ENCODE results near the gene TFPT.

TFPT gene

DNA sequence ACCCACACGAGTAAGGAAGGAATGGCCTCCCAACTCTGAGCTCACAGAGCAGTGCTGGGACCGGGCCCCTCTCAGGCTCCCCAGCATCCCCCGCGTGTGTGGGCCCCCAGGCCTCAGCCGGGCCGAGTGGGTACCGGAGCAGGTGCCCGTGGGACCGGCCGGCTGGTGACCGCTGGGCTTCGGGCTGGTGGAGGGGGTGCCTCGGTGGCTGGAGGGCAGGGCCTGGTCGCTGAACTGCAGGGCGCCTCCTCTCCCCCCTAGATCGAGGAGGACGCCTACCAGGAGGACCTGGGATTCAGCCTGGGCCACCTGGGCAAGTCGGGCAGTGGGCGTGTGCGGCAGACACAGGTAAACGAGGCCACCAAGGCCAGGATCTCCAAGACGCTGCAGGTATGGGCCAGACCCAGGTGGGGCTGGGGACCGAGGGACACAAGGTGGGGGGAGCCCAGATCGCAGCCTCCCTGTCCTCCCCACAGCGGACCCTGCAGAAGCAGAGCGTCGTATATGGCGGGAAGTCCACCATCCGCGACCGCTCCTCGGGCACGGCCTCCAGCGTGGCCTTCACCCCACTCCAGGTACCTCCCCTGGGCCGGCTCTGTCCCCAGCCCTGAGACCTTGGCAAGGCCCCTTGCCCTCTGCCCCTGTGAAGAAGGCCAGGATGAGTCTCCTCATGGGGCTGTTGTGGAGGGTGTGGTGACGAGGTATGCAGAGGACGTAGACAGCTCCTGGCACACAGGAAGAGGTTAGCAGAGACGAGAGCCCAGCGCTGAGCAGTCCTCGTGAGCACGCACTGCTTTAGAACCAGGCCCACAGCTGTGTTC, 13.5 kb upstream of the TFPT start:
- no peak overlapping the region for H3K9ac ChIP-seq (ENCODE audit: low read length)
- H3K4me1 ChIP-seq (ENCODE audit: control insufficient read depth, low read depth, low read length) = no peaks in the 10 kb centered on the region
- H3K9me3 ChIP-seq (ENCODE audit: control insufficient read depth, low read depth, low read length) = no peaks in the 10 kb centered on the region
- H3K36me3 ChIP-seq (ENCODE audit: control insufficient read depth, low read depth, low read length) = peaks cover 60% of the 10 kb centered on the region
- H3K27ac ChIP-seq (ENCODE audit: low read length) = no peak overlapping the region
- H3K4me3 ChIP-seq (ENCODE audit: low read length) = no peak overlapping the region
- no peaks in the 10 kb centered on the region for H3K27me3 ChIP-seq (ENCODE audit: control insufficient read depth, insufficient read depth, low read length)

- Histone ChIP-seq H3K36me3 (ENCODE audit: control insufficient read depth, low read depth, low read length) (peaks cover 67% of the 10 kb centered on the region), H3K9ac (ENCODE audit: low read length) (no peak overlapping the region), H3K4me3 (ENCODE audit: low read length) (no peak overlapping the region), H3K4me1 (ENCODE audit: control insufficient read depth, low read depth, low read length) (no peaks in the 10 kb centered on the region), H3K9me3 (ENCODE audit: control insufficient read depth, low read depth, low read length) (no peaks in the 10 kb centered on the region), H3K27me3 (ENCODE audit: control insufficient read depth, insufficient read depth, low read length) (no peaks in the 10 kb centered on the region), H3K27ac (ENCODE audit: low read length) (no peak overlapping the region)
Measured at GRCh38 chr19:54128441-54128725, 12.9 kb upstream of the TFPT start.

DNA sequence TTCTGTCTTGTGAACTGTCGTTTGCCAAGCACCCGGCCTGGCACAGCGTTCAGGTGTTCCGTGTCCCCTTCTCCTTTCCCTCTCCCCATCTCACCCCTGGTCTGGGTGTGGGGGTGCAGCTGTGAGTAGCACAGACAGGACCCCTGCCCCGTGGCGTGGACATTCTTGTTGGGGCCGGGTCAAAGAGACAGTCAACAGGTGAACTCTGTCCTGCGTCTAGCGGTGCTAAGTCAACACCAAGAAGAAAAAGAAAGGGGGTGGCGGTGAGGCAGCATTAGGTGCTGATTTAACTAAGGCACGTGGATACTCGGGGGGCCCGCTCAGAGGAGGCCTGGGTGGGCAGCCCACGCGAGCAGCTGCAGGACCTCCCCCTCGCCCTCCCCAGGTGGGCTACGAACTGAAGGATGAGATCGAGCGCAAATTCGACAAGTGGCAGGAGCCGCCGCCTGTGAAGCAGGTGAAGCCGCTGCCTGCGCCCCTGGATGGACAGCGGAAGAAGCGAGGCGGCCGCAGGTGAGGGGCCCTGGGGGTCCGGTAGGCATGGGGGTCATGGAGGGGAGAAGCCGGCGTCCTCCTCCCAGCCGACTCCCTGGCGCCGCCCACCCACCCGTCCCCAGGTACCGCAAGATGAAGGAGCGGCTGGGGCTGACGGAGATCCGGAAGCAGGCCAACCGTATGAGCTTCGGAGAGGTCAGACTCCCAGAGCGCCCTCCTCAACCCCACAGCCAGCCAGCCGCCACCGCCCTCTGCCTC, 12.4 kb upstream of the TFPT start:
- Histone ChIP-seq H3K4me3 (ENCODE audit: low read length) (no peak overlapping the region), H3K36me3 (ENCODE audit: control insufficient read depth, low read depth, low read length) (peaks cover 72% of the 10 kb centered on the region), H3K4me1 (ENCODE audit: control insufficient read depth, low read depth, low read length) (no peaks in the 10 kb centered on the region), H3K9ac (ENCODE audit: low read length) (no peak overlapping the region), H3K27ac (ENCODE audit: low read length) (no peak overlapping the region), H3K9me3 (ENCODE audit: control insufficient read depth, low read depth, low read length) (no peaks in the 10 kb centered on the region), H3K27me3 (ENCODE audit: control insufficient read depth, insufficient read depth, low read length) (no peaks in the 10 kb centered on the region)

- H3K27ac ChIP-seq (ENCODE audit: low read length) = no peak overlapping the region
- H3K9me3 ChIP-seq (ENCODE audit: control insufficient read depth, low read depth, low read length) = no peaks in the 10 kb centered on the region
- H3K4me3 ChIP-seq (ENCODE audit: low read length) = no peak overlapping the region
- no peak overlapping the region for H3K9ac ChIP-seq (ENCODE audit: low read length)
- H3K4me1 ChIP-seq (ENCODE audit: control insufficient read depth, low read depth, low read length) = no peaks in the 10 kb centered on the region
- no peaks in the 10 kb centered on the region for H3K27me3 ChIP-seq (ENCODE audit: control insufficient read depth, insufficient read depth, low read length)
- peaks cover 74% of the 10 kb centered on the region for H3K36me3 ChIP-seq (ENCODE audit: control insufficient read depth, low read depth, low read length)
Measured at GRCh38 chr19:54125713-54126112, 10.3 kb upstream of the TFPT start.

DNA sequence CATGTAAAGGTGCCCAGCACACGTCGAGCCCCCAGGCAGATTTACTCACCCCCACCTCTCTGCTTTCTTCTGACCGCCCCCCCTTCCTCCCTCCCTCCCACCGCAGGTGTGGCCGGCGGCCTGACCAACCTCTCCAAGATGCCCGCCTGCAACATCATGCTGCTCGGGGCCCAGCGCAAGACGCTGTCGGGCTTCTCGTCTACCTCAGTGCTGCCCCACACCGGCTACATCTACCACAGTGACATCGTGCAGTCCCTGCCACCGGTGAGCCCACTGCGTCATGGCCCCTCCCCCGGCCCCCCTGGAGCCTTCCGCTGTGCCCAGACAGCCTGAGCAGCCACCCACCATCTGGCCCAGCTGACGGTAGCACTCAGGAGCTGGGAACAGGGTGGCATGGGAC, 8.9 kb upstream of the TFPT start:
- H3K36me3 ChIP-seq (ENCODE audit: control insufficient read depth, low read depth, low read length) = peaks cover 75% of the 10 kb centered on the region
- H3K27me3 ChIP-seq (ENCODE audit: control insufficient read depth, insufficient read depth, low read length) = no peaks in the 10 kb centered on the region
- no peak overlapping the region for H3K9ac ChIP-seq (ENCODE audit: low read length)
- no peak overlapping the region for H3K4me3 ChIP-seq (ENCODE audit: low read length)
- no peaks in the 10 kb centered on the region for H3K4me1 ChIP-seq (ENCODE audit: control insufficient read depth, low read depth, low read length)
- H3K27ac ChIP-seq (ENCODE audit: low read length) = no peak overlapping the region
- no peaks in the 10 kb centered on the region for H3K9me3 ChIP-seq (ENCODE audit: control insufficient read depth, low read depth, low read length)

- H3K27me3 ChIP-seq (ENCODE audit: control insufficient read depth, insufficient read depth, low read length) = no peaks in the 10 kb centered on the region
- no peaks in the 10 kb centered on the region for H3K4me1 ChIP-seq (ENCODE audit: control insufficient read depth, low read depth, low read length)
- H3K27ac ChIP-seq (ENCODE audit: low read length) = no peak overlapping the region
- H3K4me3 ChIP-seq (ENCODE audit: low read length) = no peak overlapping the region
- no peaks in the 10 kb centered on the region for H3K9me3 ChIP-seq (ENCODE audit: control insufficient read depth, low read depth, low read length)
- peaks cover 74% of the 10 kb centered on the region for H3K36me3 ChIP-seq (ENCODE audit: control insufficient read depth, low read depth, low read length)
- no peak overlapping the region for H3K9ac ChIP-seq (ENCODE audit: low read length)
Measured at GRCh38 chr19:54123682-54124081, 8.2 kb upstream of the TFPT start.

DNA sequence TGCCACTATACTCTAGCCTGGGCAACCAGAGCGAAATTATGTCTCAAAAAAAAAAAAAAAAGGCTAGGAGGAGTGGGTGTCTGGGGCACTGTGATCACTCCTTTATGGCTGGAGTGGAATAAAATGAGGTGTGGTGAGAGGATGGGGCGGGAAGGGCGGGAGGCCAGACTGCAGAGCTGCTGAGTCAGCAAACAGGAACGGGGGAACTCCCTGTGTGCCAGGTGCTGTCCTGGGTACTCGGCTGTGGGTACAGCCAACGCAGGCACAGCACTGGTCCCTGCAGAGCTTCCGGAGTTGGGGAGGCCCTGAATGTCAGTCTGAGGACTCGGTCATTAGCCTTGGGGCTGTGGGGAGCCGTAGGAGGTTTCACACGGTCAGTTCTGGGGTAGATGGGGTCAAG, 5.8 kb upstream of the TFPT start:
- Histone ChIP-seq H3K4me3 (ENCODE audit: low read length) (no peak overlapping the region), H3K9ac (ENCODE audit: low read length) (no peak overlapping the region), H3K9me3 (ENCODE audit: control insufficient read depth, low read depth, low read length) (no peaks in the 10 kb centered on the region), H3K4me1 (ENCODE audit: control insufficient read depth, low read depth, low read length) (no peaks in the 10 kb centered on the region), H3K27me3 (ENCODE audit: control insufficient read depth, insufficient read depth, low read length) (no peaks in the 10 kb centered on the region), H3K27ac (ENCODE audit: low read length) (no peak overlapping the region), H3K36me3 (ENCODE audit: control insufficient read depth, low read depth, low read length) (peaks cover 61% of the 10 kb centered on the region)

GRCh38 chr19:54114340-54115108, 933 bp downstream of the TFPT start:
- Histone ChIP-seq H3K9ac (ENCODE audit: low read length) (peak overlapping the region; percentile 80), H3K27ac (ENCODE audit: low read length) (peak overlapping the region; percentile 83), H3K4me3 (ENCODE audit: low read length) (peak overlapping the region; percentile 81), H3K27me3 (ENCODE audit: control insufficient read depth, insufficient read depth, low read length) (no peaks in the 10 kb centered on the region), H3K36me3 (ENCODE audit: control insufficient read depth, low read depth, low read length) (peaks cover 26% of the 10 kb centered on the region), H3K9me3 (ENCODE audit: control insufficient read depth, low read depth, low read length) (no peaks in the 10 kb centered on the region), H3K4me1 (ENCODE audit: control insufficient read depth, low read depth, low read length) (no peaks in the 10 kb centered on the region)

GRCh38 chr19:54109651-54110050, 5.8 kb downstream of the TFPT start:
- Histone ChIP-seq H3K4me1 (ENCODE audit: control insufficient read depth, low read depth, low read length) (no peaks in the 10 kb centered on the region), H3K4me3 (ENCODE audit: low read length) (no peak overlapping the region), H3K9ac (ENCODE audit: low read length) (no peak overlapping the region), H3K27me3 (ENCODE audit: control insufficient read depth, insufficient read depth, low read length) (no peaks in the 10 kb centered on the region), H3K9me3 (ENCODE audit: control insufficient read depth, low read depth, low read length) (no peaks in the 10 kb centered on the region), H3K36me3 (ENCODE audit: control insufficient read depth, low read depth, low read length) (peaks cover 52% of the 10 kb centered on the region), H3K27ac (ENCODE audit: low read length) (no peak overlapping the region)

DNA sequence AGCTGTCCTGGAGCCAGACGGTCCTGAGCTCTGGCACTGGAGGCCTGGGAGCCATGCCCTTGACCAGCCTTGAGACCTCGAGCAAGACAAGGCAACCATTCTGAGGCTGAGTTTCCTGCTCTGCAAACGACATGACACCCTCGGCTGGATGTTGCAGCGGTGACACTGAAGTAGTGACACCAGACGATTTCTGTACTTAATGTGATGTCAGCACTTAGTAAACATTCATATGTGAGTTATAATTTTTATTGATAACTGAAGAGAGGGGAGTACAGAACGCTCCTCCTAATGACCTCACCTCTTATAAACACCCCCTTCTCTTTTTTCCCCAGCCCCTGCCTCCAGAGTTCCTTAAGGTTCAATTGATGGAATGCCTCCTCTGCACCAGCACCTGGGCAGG, 7.0 kb downstream of the TFPT start:
- Histone ChIP-seq H3K9ac (ENCODE audit: low read length) (no peak overlapping the region), H3K27ac (ENCODE audit: low read length) (no peak overlapping the region), H3K4me1 (ENCODE audit: control insufficient read depth, low read depth, low read length) (no peaks in the 10 kb centered on the region), H3K4me3 (ENCODE audit: low read length) (no peak overlapping the region), H3K36me3 (ENCODE audit: control insufficient read depth, low read depth, low read length) (peaks cover 52% of the 10 kb centered on the region), H3K27me3 (ENCODE audit: control insufficient read depth, insufficient read depth, low read length) (no peaks in the 10 kb centered on the region), H3K9me3 (ENCODE audit: control insufficient read depth, low read depth, low read length) (no peaks in the 10 kb centered on the region)

- Histone ChIP-seq H3K4me1 (ENCODE audit: control insufficient read depth, low read depth, low read length) (no peaks in the 10 kb centered on the region), H3K36me3 (ENCODE audit: control insufficient read depth, low read depth, low read length) (peaks cover 49% of the 10 kb centered on the region), H3K27me3 (ENCODE audit: control insufficient read depth, insufficient read depth, low read length) (no peaks in the 10 kb centered on the region), H3K27ac (ENCODE audit: low read length) (no peak overlapping the region), H3K9ac (ENCODE audit: low read length) (no peak overlapping the region), H3K4me3 (ENCODE audit: low read length) (no peak overlapping the region), H3K9me3 (ENCODE audit: control insufficient read depth, low read depth, low read length) (no peaks in the 10 kb centered on the region)
Measured at GRCh38 chr19:54107876-54108490, 7.5 kb downstream of the TFPT start.

Measured in iPS-18a (cell line).